ENCODE measurements around the gene HIPK2. TPM values are rescaled to one million over a fixed set of nuclear protein-coding genes. Genes with fewer than 3 reads are reported as not detected.

Gene HIPK2
- total and polyA plus RNA-seq, 2 of the 4 experiments (the other 2 are of a cell fraction): 22.0 to 27.1 TPM

GRCh38 chr7:139538881-139539635, 238.7 kb downstream of the HIPK2 start:
- POLR2A ChIA-PET (ENCODE audit: unreplicated experiment): no interaction called here
- H4K8ac ChIP-seq (ENCODE audit: low read depth in 2 of 2, low read length in 2 of 2): no peak overlapping the region
- no peak for DNase-seq

More at GRCh38 chr7:139538881-139539635, 238.7 kb downstream of the HIPK2 start:
- Histone ChIP-seq H2AK9ac (replicated peaks; ENCODE audit: low read depth, low read length, poor library complexity) (no peak overlapping the region), H4K91ac (ENCODE audit: insufficient read depth, low read depth, low read length) (no peak overlapping the region), H3K4me1 (ENCODE audit: control insufficient read depth, insufficient read depth, low read length) (no peaks in the 10 kb centered on the region), H4K5ac (ENCODE audit: low read depth, low read length) (no peak overlapping the region), H3K36me3 (ENCODE audit: control insufficient read depth, insufficient read depth, low read length) (no peaks in the 10 kb centered on the region), H3K14ac (replicated peaks; ENCODE audit: low read depth, low read length) (no peak overlapping the region), H3K4ac (ENCODE audit: low read depth, low read length) (no peak overlapping the region), H3K9me3 (ENCODE audit: control insufficient read depth, insufficient read depth, low read length) (no peaks in the 10 kb centered on the region; the same call in 1 of the 2 replicates), H3K18ac (ENCODE audit: low read depth, low read length) (no peak overlapping the region), H3K4me2 (ENCODE audit: low read depth, low read length) (no peak overlapping the region), H3K9ac (ENCODE audit: low read depth, low read length) (no peak overlapping the region), H3K56ac (ENCODE audit: extremely low read depth, insufficient read depth, low read length) (no peak overlapping the region), H3K79me1 (ENCODE audit: low read depth in 1 of 2, low read length in 2 of 2) (no peaks in the 10 kb centered on the region), H3K4me3 (ENCODE audit: insufficient read depth, low read depth, low read length) (no peak overlapping the region), H2AFZ (replicated peaks; ENCODE audit: low read length, poor library complexity) (no peak overlapping the region), H2BK5ac (ENCODE audit: low read depth, low read length, poor library complexity, severe bottlenecking) (no peak overlapping the region), H3K9me1 (ENCODE audit: insufficient read depth, low read length) (no peaks in the 10 kb centered on the region), H3K23ac (ENCODE audit: low read depth, low read length) (no peak overlapping the region), H4K20me1 (ENCODE audit: insufficient read depth, low read length) (no peaks in the 10 kb centered on the region), H2BK120ac (ENCODE audit: low read depth, low read length) (no peak overlapping the region), H2AK5ac (ENCODE audit: low read depth, low read length) (no peak overlapping the region), H2BK15ac (ENCODE audit: low read depth, low read length) (no peak overlapping the region), H3K27ac (ENCODE audit: insufficient read depth, low read length) (no peak overlapping the region), H3K27me3 (ENCODE audit: control insufficient read depth, insufficient read depth, low read length) (peaks cover 49% of the 10 kb centered on the region), H2BK20ac (ENCODE audit: low read depth, low read length) (no peak overlapping the region)
- in situ Hi-C loops (cut with MboI; ENCODE audit: low sequenced_read_pairs) (no loop called here), intact Hi-C loops (cut with micrococcal nuclease) (no loop called here), dilution Hi-C loops (cut with HindIII; ENCODE audit: low sequenced_read_pairs, unreplicated experiment) (no loop called here)
- 38% methylated on average over 5 of the region's 8 CpGs; no CpG with 5 or more reads in 1 of the 2 experiments for WGBS, 2 experiments (ENCODE audit: extremely low coverage in 2 of 2, insufficient read length in 1 of 2)
- TF ChIP-seq RAD21 (IDR thresholded peaks at IDR 0.05; ENCODE audit: low read length): no peak
- no peak for TF ChIP-seq CTCF (conservative IDR thresholded peaks at IDR 0.05; ENCODE audit: low read depth, low read length)
- no peak for TF ChIP-seq ELK1 (IDR thresholded peaks at IDR 0.05; ENCODE audit: borderline replicate concordance, low read depth, low read length)
- no peak for TF ChIP-seq USF2 (IDR thresholded peaks at IDR 0.05; ENCODE audit: low read depth, low read length)
- no peak for TF ChIP-seq MAZ (IDR thresholded peaks at IDR 0.05; ENCODE audit: borderline replicate concordance, low read depth, low read length)
- no peak for TF ChIP-seq RCOR1 (IDR thresholded peaks at IDR 0.05; ENCODE audit: insufficient replicate concordance, low read length)
- no peak for TF ChIP-seq CHD1 (IDR thresholded peaks at IDR 0.05; ENCODE audit: low read depth, low read length)
- no peak for TF ChIP-seq FOS (IDR thresholded peaks at IDR 0.05; ENCODE audit: low read depth, low read length)
- no peak for TF ChIP-seq POLR2A (IDR thresholded peaks at IDR 0.05; ENCODE audit: low read depth, low read length)
- TF ChIP-seq MAFK (IDR thresholded peaks at IDR 0.05; ENCODE audit: low read depth, low read length): no peak
- no peak for TF ChIP-seq BHLHE40 (IDR thresholded peaks at IDR 0.05; ENCODE audit: low read depth, low read length)
- TF ChIP-seq NFE2L2 (IDR thresholded peaks at IDR 0.05; ENCODE audit: low read depth, low read length): no peak
- TF ChIP-seq MXI1 (IDR thresholded peaks at IDR 0.05; ENCODE audit: borderline replicate concordance, low read depth, low read length): no peak
- TF ChIP-seq SMC3 (IDR thresholded peaks at IDR 0.05; ENCODE audit: low read depth, low read length): no peak
- TF ChIP-seq RFX5 (IDR thresholded peaks at IDR 0.05; ENCODE audit: low read depth, low read length): no peak
- TF ChIP-seq CEBPB (IDR thresholded peaks at IDR 0.05; ENCODE audit: low read depth, low read length): no peak
- no TSS peak for BruUV-seq (replicated peaks)
- no peak for ATAC-seq (ENCODE audit: low read depth)
- CTCF ChIA-PET: no interaction called here

All from IMR-90 (cell line).